GM12864 (cell line): ENCODE results near the gene CAVIN2.

ENCODE experiments used
- DNase-seq: peaks from one replicate; pipeline ENCODE4 v3.0.0-alpha.2; 2011; ENCODE audit warnings: low read depth
- H3K4me3 ChIP-seq: 2 replicates; pipeline ENCODE4 v1.5.1; 2011; ENCODE audit warnings: mild to moderate bottlenecking, low read depth, low read length, control low read depth
- CTCF ChIP-seq: IDR thresholded peaks from 2 replicates; pipeline ENCODE4 v1.5.1; 2011; ENCODE audit warnings: low read depth, mild to moderate bottlenecking, moderate library complexity, low read length, control low read depth, inconsistent platforms; ENCODE audit errors: missing control alignments

Gene CAVIN2

GRCh38 chr2:191889931-191890330 is 43.0 kb upstream of the CAVIN2 start:
- no peak for DNase-seq
- no peak for TF ChIP-seq CTCF

GRCh38 chr2:191888400-191889166 is 41.7 kb upstream of the CAVIN2 start:
- no peak for TF ChIP-seq CTCF
- DNase-seq: no peak
- no peak overlapping the region for H3K4me3 ChIP-seq

More at GRCh38 chr2:191889931-191890330, 43.0 kb upstream of the CAVIN2 start:
- H3K4me3 ChIP-seq: no peak overlapping the region

- H3K4me3 ChIP-seq: no peak overlapping the region
- no peak for TF ChIP-seq CTCF
- no peak for DNase-seq
These were observed 38.8 kb upstream of the CAVIN2 start for GRCh38 chr2:191885650-191886049.

- TF ChIP-seq CTCF: no peak
- H3K4me3 ChIP-seq: no peak overlapping the region
- no peak for DNase-seq
These were observed 38.2 kb upstream of the CAVIN2 start for GRCh38 chr2:191885098-191885497.

- TF ChIP-seq CTCF: no peak
- no peak overlapping the region for H3K4me3 ChIP-seq
- no peak for DNase-seq
These were observed 35.3 kb upstream of the CAVIN2 start for GRCh38 chr2:191881982-191882816.

DNA sequence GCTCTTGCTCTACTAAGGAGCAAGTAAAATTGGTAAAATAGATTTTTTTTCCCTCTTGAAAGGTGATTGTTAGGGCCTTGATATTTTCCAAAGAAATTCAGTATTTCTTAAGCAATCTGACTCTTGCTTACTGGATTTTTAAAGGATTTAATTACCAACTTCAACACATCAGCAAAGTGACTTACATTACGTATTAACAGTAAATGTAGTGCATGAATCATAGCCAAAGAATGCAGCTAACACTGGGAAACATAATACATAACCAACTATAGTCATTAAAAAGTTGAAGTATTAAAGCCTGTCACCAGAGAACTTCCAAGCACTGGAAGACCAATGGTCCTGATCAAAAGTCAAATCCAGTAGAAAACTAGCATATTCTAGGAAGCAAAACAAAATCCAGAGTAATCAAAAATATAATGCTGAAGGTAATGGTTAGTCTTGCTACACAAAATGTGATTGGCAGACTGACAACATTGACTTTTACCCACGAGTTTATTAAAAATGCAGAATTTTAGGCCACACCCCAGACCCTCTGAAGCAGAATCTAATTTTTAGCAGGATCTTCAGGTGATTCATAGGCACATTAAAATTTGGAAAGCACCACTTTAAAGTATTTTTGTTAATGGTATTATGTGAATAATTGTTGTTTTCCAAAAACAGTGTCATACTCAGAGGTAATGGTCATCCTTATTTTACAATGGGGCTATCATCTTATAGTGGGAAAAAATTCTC is 31.8 kb upstream of the CAVIN2 start:
- no peak for DNase-seq
- TF ChIP-seq CTCF: no peak
- H3K4me3 ChIP-seq: no peak overlapping the region
